DND-41 (cell line): ENCODE results near the gene EIF4E3.

Source experiments
- EZH2 ChIP-seq: IDR thresholded peaks from 3 replicates; pipeline ENCODE4 v1.6.1; 2012; ENCODE audit warnings: borderline replicate concordance, low read depth, mild to moderate bottlenecking, moderate library complexity, low read length, inconsistent platforms; ENCODE audit not compliant: severe bottlenecking
- TF ChIP-seq, protein P1 (sequence below): IDR thresholded peaks from 2 replicates; pipeline ENCODE4 v1.5.1; 2012; ENCODE audit warnings: borderline replicate concordance, low read length, moderate library complexity, mild to moderate bottlenecking; ENCODE audit not compliant: poor library complexity, severe bottlenecking; ENCODE audit errors: extremely low read depth

DNA sequence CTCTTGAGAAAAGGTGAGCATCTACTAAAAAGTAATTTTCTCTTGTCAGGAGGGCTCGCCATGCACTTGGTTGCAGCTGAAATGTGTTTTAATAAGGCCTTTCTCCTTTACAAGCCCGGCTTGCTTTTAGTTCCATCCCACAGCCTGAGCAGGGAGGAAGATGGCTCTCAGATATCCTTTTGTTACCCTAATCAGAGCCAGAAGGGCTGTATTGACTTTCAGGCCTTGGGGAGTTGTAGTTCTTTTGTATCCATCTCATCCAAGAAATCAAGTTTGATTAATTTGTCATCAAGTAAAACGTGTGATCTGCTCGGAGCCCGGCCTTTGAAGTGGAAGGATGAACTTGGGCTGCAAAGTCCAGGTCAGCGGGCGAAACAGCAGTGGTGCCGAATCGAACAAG lies 52.9 kb downstream of the EIF4E3 start:
- TF ChIP-seq, protein P1, sequence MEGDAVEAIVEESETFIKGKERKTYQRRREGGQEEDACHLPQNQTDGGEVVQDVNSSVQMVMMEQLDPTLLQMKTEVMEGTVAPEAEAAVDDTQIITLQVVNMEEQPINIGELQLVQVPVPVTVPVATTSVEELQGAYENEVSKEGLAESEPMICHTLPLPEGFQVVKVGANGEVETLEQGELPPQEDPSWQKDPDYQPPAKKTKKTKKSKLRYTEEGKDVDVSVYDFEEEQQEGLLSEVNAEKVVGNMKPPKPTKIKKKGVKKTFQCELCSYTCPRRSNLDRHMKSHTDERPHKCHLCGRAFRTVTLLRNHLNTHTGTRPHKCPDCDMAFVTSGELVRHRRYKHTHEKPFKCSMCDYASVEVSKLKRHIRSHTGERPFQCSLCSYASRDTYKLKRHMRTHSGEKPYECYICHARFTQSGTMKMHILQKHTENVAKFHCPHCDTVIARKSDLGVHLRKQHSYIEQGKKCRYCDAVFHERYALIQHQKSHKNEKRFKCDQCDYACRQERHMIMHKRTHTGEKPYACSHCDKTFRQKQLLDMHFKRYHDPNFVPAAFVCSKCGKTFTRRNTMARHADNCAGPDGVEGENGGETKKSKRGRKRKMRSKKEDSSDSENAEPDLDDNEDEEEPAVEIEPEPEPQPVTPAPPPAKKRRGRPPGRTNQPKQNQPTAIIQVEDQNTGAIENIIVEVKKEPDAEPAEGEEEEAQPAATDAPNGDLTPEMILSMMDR: no peak
- TF ChIP-seq EZH2: no peak
